Medulla oblongata (tissue), 1 donor: ENCODE data around the gene MFNG.

Experiments
- DNase-seq: peaks from one replicate; pipeline ENCODE4 v3.0.0-alpha.2; 2015; ENCODE audit errors: extremely low spot score

The MFNG gene

DNA sequence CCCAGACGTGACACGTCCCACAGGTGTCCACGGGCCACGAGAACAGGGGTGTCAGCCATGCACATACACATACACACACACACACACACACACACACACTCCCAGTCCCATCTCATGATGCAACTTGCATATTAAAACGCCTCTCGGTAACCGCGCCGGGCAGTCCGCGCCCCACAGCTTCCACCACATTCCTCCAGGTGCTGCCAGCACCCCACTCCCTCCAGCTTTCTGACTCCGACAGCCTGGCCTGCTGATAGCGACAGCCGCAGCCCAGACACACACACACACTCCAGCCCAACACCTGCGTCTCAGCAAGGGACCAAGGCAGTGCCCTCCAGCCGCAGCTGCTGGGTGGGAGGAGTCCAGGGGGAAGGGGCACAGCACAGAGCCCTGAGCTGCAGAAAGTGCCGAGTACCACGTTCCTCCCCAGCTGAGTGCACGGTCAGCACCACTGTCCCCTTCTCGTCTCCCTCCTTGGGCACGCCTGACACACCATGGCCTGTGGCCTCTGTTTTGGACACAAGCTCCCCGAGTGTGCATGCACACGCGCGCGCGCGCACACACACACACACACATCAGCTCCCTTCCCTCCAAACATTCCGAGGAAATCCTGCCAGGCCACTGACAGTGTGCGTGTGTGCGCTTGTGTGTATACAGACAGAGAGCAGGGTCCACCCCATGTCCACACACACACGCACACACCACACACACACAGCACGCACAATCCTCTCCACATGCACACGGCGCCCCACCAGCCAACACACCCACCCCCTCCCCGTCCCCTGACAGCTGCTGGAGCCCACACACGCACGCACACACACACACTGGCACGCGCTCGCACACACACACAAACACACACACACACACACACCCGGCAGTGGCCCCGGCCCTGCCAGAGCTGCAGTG is 60.1 kb downstream of the MFNG start:
- DNase-seq: no peak

DNA sequence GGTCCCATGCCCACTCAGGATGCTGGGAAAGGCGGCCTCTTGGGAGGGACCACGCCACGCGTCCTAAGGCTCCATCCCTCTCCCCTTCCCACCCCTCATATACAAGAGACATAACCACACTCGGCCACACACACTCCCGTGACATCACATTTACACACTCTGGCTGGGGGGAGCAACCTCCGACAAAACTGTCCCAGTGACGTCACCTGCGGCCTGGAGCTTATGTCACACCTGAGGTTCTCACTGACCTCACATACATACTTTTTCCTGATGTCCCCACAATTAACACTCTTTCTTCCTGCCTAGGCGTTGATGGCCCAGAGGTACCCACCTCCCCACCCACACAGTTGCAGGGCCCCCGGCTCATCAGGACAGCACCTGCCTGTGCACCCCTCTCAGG is 60.8 kb downstream of the MFNG start:
- no peak for DNase-seq

DNA sequence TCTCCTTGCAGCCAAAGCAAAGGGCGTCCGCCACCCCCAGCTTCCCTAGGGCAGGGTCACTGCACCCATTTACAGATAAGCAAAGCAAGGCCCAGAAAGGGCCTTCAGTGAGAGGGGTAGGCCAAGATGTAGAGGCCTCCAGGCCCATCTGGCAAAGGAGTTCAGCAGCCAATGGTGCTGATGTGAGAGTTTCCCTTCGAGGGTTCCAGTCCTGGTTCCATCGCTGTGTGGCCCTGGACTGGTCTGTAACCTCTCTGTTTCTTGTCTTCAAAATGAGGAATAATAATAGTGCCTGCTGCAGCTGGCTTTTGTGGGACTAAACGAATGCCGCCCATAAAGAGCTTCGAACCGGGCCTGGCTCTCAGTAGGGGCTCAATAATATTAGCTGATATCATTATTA is 62.9 kb downstream of the MFNG start:
- no peak for DNase-seq

GRCh38 chr22:37421468-37421877 is 64.7 kb downstream of the MFNG start:
- DNase-seq: no peak

DNA sequence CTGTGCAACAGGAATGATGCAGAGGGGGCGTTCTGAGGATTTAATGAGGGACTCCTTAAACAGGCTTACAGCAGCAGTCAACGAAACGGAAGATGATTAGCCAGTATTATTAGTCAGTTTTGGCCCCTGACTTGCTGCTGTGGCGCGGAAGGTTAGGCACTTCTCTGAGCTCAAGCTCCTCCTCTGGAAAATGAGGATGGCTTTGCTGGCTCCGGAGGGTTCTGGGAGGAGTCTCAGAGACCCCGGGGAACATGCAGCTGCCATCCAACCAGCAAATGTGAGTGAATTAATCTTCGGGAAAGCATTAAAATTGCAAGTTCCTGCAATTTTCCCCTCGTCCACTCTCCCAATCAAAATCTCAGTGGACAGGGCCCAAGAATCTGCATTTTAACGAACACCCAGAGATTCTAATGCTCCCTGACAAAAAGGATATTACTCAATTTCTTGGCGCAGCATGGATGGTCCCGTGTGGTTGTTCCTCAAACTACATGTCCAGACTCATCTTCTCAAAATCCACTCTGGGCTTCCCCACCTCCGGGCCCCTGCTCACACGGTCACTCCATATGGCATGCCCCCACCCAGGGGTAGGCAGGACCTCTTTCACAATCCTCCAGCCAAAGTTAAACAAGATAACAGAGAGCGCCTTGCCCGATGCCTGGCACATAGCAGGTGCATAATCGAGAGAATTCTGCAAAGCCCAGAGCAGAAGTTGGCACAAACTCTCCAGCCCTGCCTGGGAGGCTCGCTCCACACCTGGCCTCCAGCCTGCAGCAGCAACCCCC is 65.3 kb downstream of the MFNG start:
- DNase-seq: peak; percentile 19

DNA sequence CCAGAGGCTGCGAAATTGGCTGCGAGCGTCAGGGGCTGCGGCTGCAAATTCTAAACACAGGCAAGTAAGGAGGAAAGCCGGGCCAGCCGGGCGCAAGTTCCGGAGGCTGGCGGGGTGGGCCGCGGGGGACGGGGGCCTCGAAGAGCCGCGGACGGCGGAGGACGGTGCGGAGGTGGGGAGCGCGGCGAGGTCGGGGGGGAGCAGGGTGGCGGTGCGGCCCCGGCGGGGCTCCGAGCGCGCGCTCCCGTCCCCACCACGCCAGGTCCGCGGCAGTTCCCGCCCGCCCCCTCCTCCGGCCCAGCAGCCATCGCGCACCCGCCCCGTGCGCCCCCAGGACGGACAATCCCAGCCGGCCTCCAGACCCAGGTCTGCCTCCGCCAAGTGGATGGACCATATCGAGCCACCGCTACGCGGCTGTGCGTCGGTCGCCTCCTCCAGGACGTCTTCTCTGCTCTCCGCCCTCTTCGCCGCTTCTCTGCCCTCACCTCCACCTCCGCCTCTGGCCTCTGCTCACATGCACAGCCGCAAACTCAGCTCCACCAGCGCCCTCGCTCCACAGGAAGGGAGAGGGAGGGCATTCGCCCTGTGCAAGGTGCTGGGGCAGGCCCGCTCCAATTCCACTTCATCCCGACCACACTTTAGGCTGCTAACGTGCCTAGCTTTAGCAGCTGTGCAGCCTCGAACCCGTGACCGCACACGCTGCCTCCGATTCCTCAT is 66.1 kb downstream of the MFNG start:
- no peak for DNase-seq

GRCh38 chr22:37419370-37419968 is 66.7 kb downstream of the MFNG start:
- DNase-seq: no peak
